AG10803 (cell line): Measurements from ENCODE around the gene CASZ1.
A peak's percentile ranks its signal among the peaks of the same experiment; 100 is the strongest.

Experiments used
- DNase-seq: peaks from one replicate; pipeline ENCODE4 v3.0.0; 2010; ENCODE audit warnings: low read depth
- H3K4me3 ChIP-seq: 2 replicates; pipeline ENCODE4 v1.5.1; 2011; ENCODE audit warnings: mild to moderate bottlenecking, low read length, control low read depth
- CTCF ChIP-seq: conservative IDR thresholded peaks from 2 replicates; pipeline ENCODE4 v1.5.1; 2011; ENCODE audit warnings: mild to moderate bottlenecking, low read length, control low read depth, inconsistent platforms

Gene CASZ1

DNA sequence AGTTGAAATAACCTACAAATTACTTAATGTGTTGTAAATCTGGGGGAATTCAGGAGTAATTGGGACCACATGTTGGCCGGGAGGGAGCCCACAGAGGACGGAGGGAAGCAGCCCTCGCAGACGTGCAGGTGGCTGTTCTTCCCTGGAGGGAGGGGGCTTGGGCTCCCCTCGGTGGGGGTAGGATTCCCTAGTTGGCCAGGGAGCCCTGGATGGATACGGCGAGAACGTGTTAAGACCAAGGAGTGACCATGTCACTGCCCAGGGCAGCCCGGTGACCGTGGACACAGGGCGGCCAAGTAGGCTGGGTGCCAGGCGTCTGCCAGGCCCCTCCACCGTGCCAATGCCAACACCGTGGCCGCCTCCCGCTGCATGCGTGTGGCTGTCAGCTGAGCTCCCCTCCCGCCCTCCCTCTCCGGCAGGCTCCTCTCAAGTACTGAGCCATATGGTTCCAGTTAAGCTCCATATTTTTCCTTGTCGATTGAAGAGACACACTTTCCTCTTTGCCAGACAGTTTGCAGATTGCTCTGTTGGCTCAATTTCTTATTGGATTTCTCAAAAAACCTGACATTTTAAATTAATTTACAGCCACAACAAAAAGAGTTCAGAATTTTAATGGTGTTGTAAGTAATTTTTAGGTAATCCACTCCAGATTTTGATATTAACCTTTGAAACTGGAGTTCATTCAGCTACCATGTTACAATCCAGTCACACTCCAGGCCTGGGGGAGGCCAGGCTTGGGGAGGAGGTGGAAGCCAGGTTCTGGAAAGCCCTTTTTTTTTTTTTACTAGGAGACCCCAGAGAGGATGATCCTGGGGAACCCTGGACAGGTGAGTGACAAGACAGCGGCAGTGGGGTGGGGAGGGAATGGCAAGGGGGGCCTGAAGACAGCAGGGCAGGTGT, 71.2 kb downstream of the CASZ1 start:
- H3K4me3 ChIP-seq = no peak overlapping the region
- no peak for TF ChIP-seq CTCF
- DNase-seq = peak; percentile 93

DNA sequence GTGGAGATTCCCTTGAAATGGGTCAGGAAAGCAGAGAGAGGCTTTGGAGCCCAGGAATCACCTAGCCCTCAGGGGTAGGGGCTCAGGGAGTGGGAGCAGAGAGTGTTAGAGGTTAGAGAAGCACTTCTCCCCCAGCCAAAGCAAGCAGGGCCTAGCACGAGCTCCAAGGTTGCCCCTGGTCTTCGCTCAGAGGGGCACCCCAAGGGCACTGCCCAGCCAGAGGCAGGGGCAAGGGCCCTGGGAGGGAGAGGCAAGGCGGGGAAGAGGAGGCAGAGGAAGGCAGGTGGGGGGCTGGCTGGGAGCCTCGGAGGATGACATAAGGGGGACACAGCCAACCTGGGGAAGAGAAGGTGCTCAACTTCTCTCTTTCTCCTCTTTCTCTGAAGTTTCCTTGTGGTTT, 71.9 kb downstream of the CASZ1 start:
- TF ChIP-seq CTCF = no peak
- DNase-seq = no peak
- H3K4me3 ChIP-seq = no peak overlapping the region

- no peak for TF ChIP-seq CTCF
- peak; percentile 30 for DNase-seq
- H3K4me3 ChIP-seq = no peak overlapping the region
Measured at GRCh38 chr1:10724052-10724494, 72.4 kb downstream of the CASZ1 start.

- TF ChIP-seq CTCF = no peak
- H3K4me3 ChIP-seq = no peak overlapping the region
Measured at GRCh38 chr1:10723317-10723716, 73.1 kb downstream of the CASZ1 start.

DNA sequence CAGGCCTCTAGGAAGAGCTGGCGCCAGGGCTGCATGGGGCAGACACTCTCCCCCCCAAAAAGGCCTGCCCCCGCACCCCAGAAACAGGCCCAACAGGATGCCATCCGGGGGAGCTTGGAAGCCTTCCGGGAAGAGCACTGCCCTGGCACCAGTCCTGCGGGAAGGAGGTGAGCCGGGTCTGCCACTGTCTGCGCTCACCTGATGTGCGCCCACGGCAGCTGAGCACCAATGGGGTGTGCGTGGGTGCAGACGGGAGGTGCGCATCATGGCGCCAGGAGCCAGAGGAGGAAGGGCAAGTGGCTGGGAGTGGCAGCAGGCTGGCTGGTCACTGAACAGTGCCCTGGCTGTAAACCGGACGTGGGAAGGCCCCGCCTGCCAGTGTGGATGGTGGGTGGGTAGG, 73.6 kb downstream of the CASZ1 start:
- TF ChIP-seq CTCF = no peak
- DNase-seq = no peak
- H3K4me3 ChIP-seq = no peak overlapping the region

More at GRCh38 chr1:10723317-10723716, 73.1 kb downstream of the CASZ1 start:
- no peak for DNase-seq

DNA sequence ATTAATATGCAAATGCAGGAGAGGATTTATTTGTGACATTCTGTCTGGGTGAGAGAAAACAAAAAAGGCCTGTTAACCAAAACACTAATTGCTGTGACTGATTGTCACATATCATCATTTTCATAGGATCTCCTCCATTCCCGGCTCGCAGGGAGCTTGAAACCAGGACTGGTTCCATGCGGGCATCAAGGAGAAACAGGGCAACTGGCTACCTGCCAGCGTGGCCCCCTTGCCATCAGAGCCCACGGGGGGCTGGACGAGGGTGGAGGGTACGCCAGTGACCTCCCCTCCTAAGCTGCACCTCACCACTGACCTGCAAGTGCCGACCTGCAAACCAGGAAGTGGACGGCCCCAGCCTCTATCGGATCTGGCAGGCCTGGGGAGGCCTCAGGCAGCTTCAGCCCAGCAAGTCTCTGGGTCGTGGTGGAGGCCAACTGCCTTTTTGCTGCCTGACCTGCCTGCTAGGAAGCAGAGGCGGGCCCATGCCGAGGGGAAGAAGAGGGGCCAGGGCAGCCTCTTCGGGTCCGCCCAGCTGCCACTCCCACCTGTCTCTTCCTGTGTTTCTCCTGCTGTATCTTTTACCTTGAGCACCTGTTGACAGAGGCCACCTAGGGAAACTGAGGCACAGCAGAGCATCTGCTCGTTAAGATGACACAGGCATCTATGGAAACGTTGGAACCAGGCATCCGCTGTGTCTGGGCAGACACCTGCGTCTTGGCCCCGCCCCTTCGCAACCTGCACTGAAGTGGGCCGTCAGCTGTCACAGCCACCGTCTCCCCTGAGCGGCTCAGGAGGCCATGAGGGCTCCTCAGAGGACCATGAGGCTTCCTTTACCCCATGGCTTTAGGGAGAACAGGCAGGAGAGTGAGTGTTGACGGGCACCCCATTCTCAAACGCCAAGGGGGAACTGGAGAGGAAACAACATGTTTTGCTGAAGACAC, 74.8 kb downstream of the CASZ1 start:
- DNase-seq = no peak
- H3K4me3 ChIP-seq = no peak overlapping the region
- TF ChIP-seq CTCF = no peak
